GM12874 (cell line): Measurements from ENCODE around the gene GNB1L.

Experiments
- CTCF ChIP-seq: IDR thresholded peaks from 2 replicates; pipeline ENCODE4 v1.5.1; 2011; ENCODE audit warnings: low read depth, mild to moderate bottlenecking, control low read depth, low read length, moderate library complexity; ENCODE audit not compliant: insufficient read depth

GNB1L gene

DNA sequence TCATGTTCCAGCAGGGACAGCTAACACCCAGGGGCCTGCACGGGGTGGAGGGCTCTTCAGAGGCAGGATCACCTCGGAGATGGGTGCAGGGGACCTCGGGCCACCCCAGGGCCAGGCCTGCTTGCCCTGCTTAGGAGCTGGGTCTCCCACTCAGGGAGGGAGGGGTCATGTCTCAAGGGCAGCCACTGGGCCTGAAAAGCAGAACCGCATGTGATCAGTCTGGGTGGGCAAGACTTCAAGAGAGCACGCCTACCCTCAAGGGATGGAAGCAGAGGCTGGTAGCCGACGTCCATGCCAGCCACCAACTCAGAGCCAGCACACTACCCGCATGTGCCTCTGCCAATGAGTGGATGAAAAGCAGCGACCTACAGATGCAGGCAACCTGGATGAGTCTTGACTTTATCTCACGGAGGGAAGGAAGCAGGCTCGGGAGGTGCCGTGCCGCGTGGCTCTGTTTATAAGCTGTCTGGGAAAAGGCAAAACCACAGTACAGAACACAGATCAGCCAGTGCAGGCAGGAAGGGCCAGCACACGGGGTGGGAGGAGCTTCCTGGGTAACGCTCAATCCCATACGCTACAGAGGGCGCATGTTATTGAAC lies 78.1 kb downstream of the GNB1L start:
- TF ChIP-seq CTCF: no peak

GRCh38 chr22:19775496-19776325 lies 79.0 kb downstream of the GNB1L start:
- TF ChIP-seq CTCF: no peak

DNA sequence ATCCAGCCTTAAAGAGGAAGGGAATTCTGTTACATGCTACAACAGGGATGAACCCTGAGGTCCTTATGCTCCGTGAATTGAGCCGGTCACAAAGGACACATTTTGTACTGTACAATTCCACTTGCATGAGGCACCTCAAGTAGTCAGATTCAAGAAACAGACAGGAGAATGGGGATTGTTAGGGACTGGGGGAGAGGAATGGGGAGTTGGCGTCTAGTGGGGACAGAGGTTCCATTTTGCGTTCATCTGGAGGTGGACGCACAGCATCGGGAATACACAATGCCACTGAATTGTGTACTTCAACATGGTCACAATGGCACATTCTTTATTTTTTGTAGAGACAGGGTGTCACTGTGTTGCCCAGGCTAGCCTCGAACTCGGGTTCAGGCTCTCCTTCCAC lies 80.0 kb downstream of the GNB1L start:
- TF ChIP-seq CTCF: no peak

DNA sequence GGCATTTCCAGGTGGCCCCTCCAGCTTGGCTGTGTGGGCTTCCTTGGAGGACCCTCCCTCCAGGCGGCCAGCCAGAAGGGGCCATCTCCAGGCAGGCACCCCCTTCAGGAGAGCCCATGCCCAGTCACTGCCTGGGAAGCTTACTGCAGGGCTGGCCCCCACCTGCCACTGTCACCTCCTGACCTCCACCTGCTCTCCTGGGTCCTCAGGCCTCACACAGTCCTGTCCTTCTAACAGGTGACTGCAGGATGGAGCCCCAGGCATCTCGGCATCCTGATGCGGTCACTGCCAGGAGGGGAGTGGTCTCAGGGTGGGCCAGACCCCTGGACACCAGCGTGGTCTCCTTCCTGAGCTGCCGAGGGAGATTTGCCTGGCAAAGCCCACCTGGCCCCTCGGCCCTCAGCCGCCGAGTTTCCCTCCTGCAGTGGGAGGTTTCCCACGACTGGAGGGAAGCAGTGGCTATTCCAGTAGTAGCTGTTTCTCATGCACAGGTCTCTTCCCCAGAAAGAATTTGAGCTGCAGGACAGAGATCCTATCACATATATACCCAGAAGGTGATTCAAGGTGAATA lies 81.1 kb downstream of the GNB1L start:
- TF ChIP-seq CTCF: no peak

DNA sequence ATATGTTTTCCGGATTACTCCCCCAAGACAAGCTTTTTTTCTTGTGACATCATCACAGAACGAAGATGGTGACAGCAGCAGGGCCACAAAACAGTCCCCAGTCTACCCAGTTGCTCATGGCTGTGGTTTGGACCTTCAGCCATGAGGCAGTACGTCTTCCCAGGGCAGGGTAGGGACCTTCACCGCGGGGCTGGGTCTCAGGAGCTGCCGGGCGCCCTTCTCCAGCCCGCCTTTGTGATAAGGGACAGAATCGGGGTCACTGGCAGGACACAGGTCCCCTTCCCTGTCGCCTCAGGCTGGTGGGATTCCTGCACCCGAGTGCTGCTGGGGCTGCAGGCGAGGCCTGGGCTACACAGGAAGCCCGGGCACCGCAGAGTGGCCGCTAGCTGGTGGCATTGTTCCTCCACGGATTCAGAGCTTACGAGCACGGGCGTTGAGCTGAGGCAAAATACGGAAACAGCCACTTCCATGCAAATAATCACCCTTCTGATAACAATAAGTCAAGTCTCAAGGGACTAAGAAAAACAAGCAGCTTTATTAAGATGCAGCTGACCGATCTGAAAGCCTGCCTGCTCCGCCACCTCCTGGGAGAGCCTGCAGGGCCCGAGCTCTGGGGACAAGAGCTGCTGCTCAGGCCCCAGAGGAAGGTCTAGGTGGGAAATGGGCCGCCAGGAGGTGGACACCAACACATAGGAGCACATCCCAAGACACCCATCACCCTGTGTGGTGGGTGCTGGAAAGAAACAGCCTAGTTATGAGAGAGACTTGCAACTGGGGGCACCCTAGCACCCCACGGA lies 81.8 kb downstream of the GNB1L start:
- 0 out of 2 replicates have a peak, but pooled peaks have one; percentile 20 for TF ChIP-seq CTCF

- TF ChIP-seq CTCF: no peak
Measured at GRCh38 chr22:19772422-19772672, 82.3 kb downstream of the GNB1L start.
